ENCODE results near the gene GALNTL6. TPM values are rescaled to one million over a fixed set of nuclear protein-coding genes. Genes with fewer than 3 reads are reported as not detected.
A peak's percentile ranks its signal among the peaks of the same experiment; 100 is the strongest.

Gene GALNTL6
- total RNA-seq, 1 experiment from 2014 or later: not detected

GRCh38 chr4:173024203-173024602 lies 1211.0 kb downstream of the GALNTL6 start:
- no peak overlapping the region for H3K4me3 Mint-ChIP-seq (ENCODE audit: unreplicated experiment)
- BruUV-seq (replicated peaks): no TSS peak
- ChIA-PET CTCF (interaction anchor here (0.5 to 6.6 kb wide), 27 partner anchors 9 to 397 kb away, joined by 3 to 64 read pairs (median 4); partner anchors contain the start of gene GALNT7), POLR2A (interaction anchor here (0.8 to 2.0 kb wide), 10 partner anchors 10 to 277 kb away, joined by 3 to 8 read pairs (median 4); no protein-coding TSS in a partner anchor)
- no peaks in the 10 kb centered on the region for H3K4me1 Mint-ChIP-seq (ENCODE audit: insufficient read depth, unreplicated experiment)
- H3K36me3 Mint-ChIP-seq (ENCODE audit: insufficient read depth, unreplicated experiment): no peaks in the 10 kb centered on the region
- no peak for TF ChIP-seq CTCF (IDR thresholded peaks at IDR 0.05; ENCODE audit: unreplicated experiment)
- intact Hi-C loops (cut with micrococcal nuclease): loop anchor here (2.0 kb wide), 1 partner anchor 51 kb away; no protein-coding TSS in a partner anchor
- no peak overlapping the region for H3K27ac Mint-ChIP-seq (ENCODE audit: low read depth, unreplicated experiment)
- H3K27me3 Mint-ChIP-seq (ENCODE audit: insufficient read depth, unreplicated experiment): no peaks in the 10 kb centered on the region
- no peaks in the 10 kb centered on the region for H3K9me3 Mint-ChIP-seq (ENCODE audit: unreplicated experiment)
- no peak for DNase-seq (ENCODE audit: unreplicated experiment)

GRCh38 chr4:173025131-173025530 lies 1211.9 kb downstream of the GALNTL6 start:
- H3K27ac Mint-ChIP-seq (ENCODE audit: low read depth, unreplicated experiment): no peak overlapping the region
- intact Hi-C loops (cut with micrococcal nuclease): loop anchor here (1.0 to 5.0 kb wide), 6 partner anchors 50 to 392 kb away; no protein-coding TSS in a partner anchor
- BruUV-seq (replicated peaks): no TSS peak

GRCh38 chr4:173037242-173037641 lies 1224.0 kb downstream of the GALNTL6 start:
- Mint-ChIP-seq H3K4me3 (ENCODE audit: unreplicated experiment) (no peak overlapping the region), H3K36me3 (ENCODE audit: insufficient read depth, unreplicated experiment) (no peaks in the 10 kb centered on the region), H3K9me3 (ENCODE audit: unreplicated experiment) (no peaks in the 10 kb centered on the region), H3K27ac (ENCODE audit: low read depth, unreplicated experiment) (no peak overlapping the region), H3K27me3 (ENCODE audit: insufficient read depth, unreplicated experiment) (no peaks in the 10 kb centered on the region), H3K4me1 (ENCODE audit: insufficient read depth, unreplicated experiment) (no peaks in the 10 kb centered on the region)
- ChIA-PET CTCF (interaction anchor here (0.8 to 1.7 kb wide), 4 partner anchors 10 to 186 kb away, joined by 3 to 8 read pairs (median 4); partner anchors contain the start of gene GALNT7), POLR2A (interaction anchor here (0.6 to 0.8 kb wide), 4 partner anchors 9 to 1085 kb away, joined by 3 read pairs; partner anchors contain the start of gene GALNT7)
- intact Hi-C loops (cut with micrococcal nuclease): no loop called here
- TF ChIP-seq CTCF (IDR thresholded peaks at IDR 0.05; ENCODE audit: unreplicated experiment): no peak
- DNase-seq (ENCODE audit: unreplicated experiment): no peak
- BruUV-seq (replicated peaks): no TSS peak

More at GRCh38 chr4:173025131-173025530, 1211.9 kb downstream of the GALNTL6 start:
- no peaks in the 10 kb centered on the region for H3K9me3 Mint-ChIP-seq (ENCODE audit: unreplicated experiment)
- H3K4me3 Mint-ChIP-seq (ENCODE audit: unreplicated experiment): no peak overlapping the region
- peak; percentile 74 for TF ChIP-seq CTCF (IDR thresholded peaks at IDR 0.05; ENCODE audit: unreplicated experiment)
- ChIA-PET POLR2A (interaction anchor here (0.9 to 2.0 kb wide), 4 partner anchors 12 to 237 kb away, joined by 3 to 8 read pairs (median 4); no protein-coding TSS in a partner anchor), CTCF (interaction anchor here (0.6 to 6.6 kb wide), 20 partner anchors 11 to 276 kb away, joined by 3 to 64 read pairs (median 4); partner anchors contain the start of gene GALNT7)
- H3K4me1 Mint-ChIP-seq (ENCODE audit: insufficient read depth, unreplicated experiment): no peaks in the 10 kb centered on the region
- H3K36me3 Mint-ChIP-seq (ENCODE audit: insufficient read depth, unreplicated experiment): no peaks in the 10 kb centered on the region
- no peaks in the 10 kb centered on the region for H3K27me3 Mint-ChIP-seq (ENCODE audit: insufficient read depth, unreplicated experiment)
- peak; percentile 81 for DNase-seq (ENCODE audit: unreplicated experiment)

GRCh38 chr4:173038192-173038896 lies 1225.1 kb downstream of the GALNTL6 start:
- Mint-ChIP-seq H3K9me3 (ENCODE audit: unreplicated experiment) (no peaks in the 10 kb centered on the region), H3K4me3 (ENCODE audit: unreplicated experiment) (no peak overlapping the region), H3K4me1 (ENCODE audit: insufficient read depth, unreplicated experiment) (no peaks in the 10 kb centered on the region), H3K27me3 (ENCODE audit: insufficient read depth, unreplicated experiment) (no peaks in the 10 kb centered on the region), H3K27ac (ENCODE audit: low read depth, unreplicated experiment) (no peak overlapping the region), H3K36me3 (ENCODE audit: insufficient read depth, unreplicated experiment) (no peaks in the 10 kb centered on the region)
- TF ChIP-seq CTCF (IDR thresholded peaks at IDR 0.05; ENCODE audit: unreplicated experiment): no peak
- DNase-seq (ENCODE audit: unreplicated experiment): no peak
- BruUV-seq (replicated peaks): no TSS peak
- intact Hi-C loops (cut with micrococcal nuclease): no loop called here
- ChIA-PET POLR2A (interaction anchor here (0.7 to 1.7 kb wide), 3 partner anchors 11 to 57 kb away, joined by 3 read pairs; no protein-coding TSS in a partner anchor), CTCF (interaction anchor here (0.6 to 2.1 kb wide), 7 partner anchors 9 to 172 kb away, joined by 3 to 8 read pairs (median 4); partner anchors contain the start of gene GALNT7)
